Kidney epithelial cell (primary cell): ENCODE results near the gene CASP4. TPM values are rescaled to one million over a fixed set of nuclear protein-coding genes. Genes with fewer than 3 reads are reported as not detected.
"Not testable (repeated sequence)": the region's sequence is repeated elsewhere in the genome, so short reads cannot be mapped to it uniquely, and the experiment has no call there.

ENCODE experiments used
- DNase-seq: peaks from one replicate; pipeline ENCODE4 v3.0.0-alpha.2; 2010; ENCODE audit warnings: low read depth
- H3K27me3 ChIP-seq: 2 replicates; pipeline ENCODE4 v1.6.0; 2011; ENCODE audit warnings: low read length; ENCODE audit not compliant: control insufficient read depth, insufficient read depth
- H3K36me3 ChIP-seq: 2 replicates; pipeline ENCODE4 v1.5.1; 2011; ENCODE audit warnings: low read length; ENCODE audit not compliant: control insufficient read depth, insufficient read depth
- H3K4me3 ChIP-seq: 2 replicates; pipeline ENCODE4 v1.5.1; 2011; ENCODE audit warnings: low read depth, mild to moderate bottlenecking, control low read depth, low read length
- CTCF ChIP-seq: IDR thresholded peaks from 2 replicates; pipeline ENCODE4 v1.5.1; 2011; ENCODE audit warnings: mild to moderate bottlenecking, moderate library complexity, low read length, control low read depth, inconsistent platforms; ENCODE audit not compliant: insufficient read depth, poor library complexity, severe bottlenecking
- total RNA-seq: library from RNA; depleted of rRNA; stranded (reverse); fragments of >200 nt; gene quantifications from 2 replicates; pipeline ENCODE4 v1.2.3, GENCODE V29; 2015

Gene CASP4
- total RNA-seq, 1 donor from 2014 or later = 47.0 TPM

GRCh38 chr11:104946907-104947306, 21.5 kb downstream of the CASP4 start:
- Histone ChIP-seq H3K27me3 (no peaks in the 10 kb centered on the region), H3K36me3 (no peaks in the 10 kb centered on the region), H3K4me3 (no peak overlapping the region)
- peak; percentile 38 for TF ChIP-seq CTCF
- no peak for DNase-seq

- H3K36me3 ChIP-seq = no peaks in the 10 kb centered on the region
- H3K4me3 ChIP-seq = no peak overlapping the region
These were observed 24.3 kb downstream of the CASP4 start for GRCh38 chr11:104944076-104944475.

GRCh38 chr11:104943561-104943960, 24.8 kb downstream of the CASP4 start:
- no peaks in the 10 kb centered on the region for H3K36me3 ChIP-seq
- no peak for TF ChIP-seq CTCF
- H3K27me3 ChIP-seq = no peaks in the 10 kb centered on the region
- no peak overlapping the region for H3K4me3 ChIP-seq
- no peak for DNase-seq

More at GRCh38 chr11:104944076-104944475, 24.3 kb downstream of the CASP4 start:
- DNase-seq = no peak
- no peaks in the 10 kb centered on the region for H3K27me3 ChIP-seq
- no peak for TF ChIP-seq CTCF

- TF ChIP-seq CTCF = no peak
- Histone ChIP-seq H3K36me3 (no peaks in the 10 kb centered on the region), H3K4me3 (no peak overlapping the region), H3K27me3 (no peaks in the 10 kb centered on the region)
- DNase-seq = no peak
These were observed 33.8 kb downstream of the CASP4 start for GRCh38 chr11:104934594-104934993.

- H3K4me3 ChIP-seq, H3K36me3 ChIP-seq, DNase-seq, H3K27me3 ChIP-seq: not testable (repeated sequence)
These were observed 34.3 kb downstream of the CASP4 start for GRCh38 chr11:104934073-104934472.

GRCh38 chr11:104928811-104929210, 39.6 kb downstream of the CASP4 start:
- Histone ChIP-seq H3K4me3 (no peak overlapping the region), H3K36me3 (no peaks in the 10 kb centered on the region), H3K27me3 (no peaks in the 10 kb centered on the region)
- TF ChIP-seq CTCF = no peak
- no peak for DNase-seq
